LNCAP (cell line): ENCODE results near the gene SIRPA.
A peak's percentile ranks its signal among the peaks of the same experiment; 100 is the strongest.

Source experiments
- CTCF ChIP-seq: fragments of 450-650 bp; IDR thresholded peaks from 2 replicates; pipeline ENCODE4 v1.5.1; 2017; ENCODE audit warnings: mild to moderate bottlenecking

The SIRPA gene

GRCh38 chr20:1961374-1961773 is 66.2 kb downstream of the SIRPA start:
- no peak for TF ChIP-seq CTCF

- TF ChIP-seq CTCF: no peak
These were observed 68.9 kb downstream of the SIRPA start for GRCh38 chr20:1964061-1964460.

DNA sequence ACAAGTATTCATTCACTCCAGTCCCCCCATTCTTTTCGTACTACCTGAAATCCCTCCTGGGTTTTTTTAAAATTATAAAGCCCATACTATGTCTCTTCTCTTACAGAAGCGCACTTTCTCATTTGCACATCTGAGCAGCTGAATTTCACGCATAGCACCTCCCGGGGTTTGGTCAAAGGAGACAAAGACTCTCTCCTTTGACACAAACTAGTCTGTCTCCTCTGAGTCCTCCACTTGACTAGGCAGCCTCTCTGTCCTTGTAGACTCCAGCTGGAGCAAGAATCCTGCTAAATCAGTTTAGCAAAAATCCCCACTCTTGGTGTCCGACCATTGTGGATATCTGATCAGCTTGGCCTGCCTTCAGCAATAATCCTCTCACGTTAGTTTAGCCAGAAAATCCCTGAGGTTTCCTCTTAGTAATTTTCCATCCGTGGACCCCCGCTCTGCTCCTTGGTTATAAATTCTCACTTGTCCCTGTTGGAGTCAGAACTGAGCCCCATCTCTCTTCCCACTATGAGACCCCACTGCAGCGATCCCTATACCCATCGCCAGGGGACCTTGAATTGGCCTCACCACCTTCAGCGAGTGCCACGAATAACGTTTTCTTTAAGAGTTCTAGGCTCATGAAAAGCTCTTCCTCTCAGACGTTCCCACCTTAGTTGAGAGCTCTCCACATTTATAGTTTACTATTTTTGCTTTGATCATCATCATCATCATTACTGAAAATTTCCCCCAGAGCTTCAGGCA is 69.6 kb downstream of the SIRPA start:
- TF ChIP-seq CTCF: no peak

DNA sequence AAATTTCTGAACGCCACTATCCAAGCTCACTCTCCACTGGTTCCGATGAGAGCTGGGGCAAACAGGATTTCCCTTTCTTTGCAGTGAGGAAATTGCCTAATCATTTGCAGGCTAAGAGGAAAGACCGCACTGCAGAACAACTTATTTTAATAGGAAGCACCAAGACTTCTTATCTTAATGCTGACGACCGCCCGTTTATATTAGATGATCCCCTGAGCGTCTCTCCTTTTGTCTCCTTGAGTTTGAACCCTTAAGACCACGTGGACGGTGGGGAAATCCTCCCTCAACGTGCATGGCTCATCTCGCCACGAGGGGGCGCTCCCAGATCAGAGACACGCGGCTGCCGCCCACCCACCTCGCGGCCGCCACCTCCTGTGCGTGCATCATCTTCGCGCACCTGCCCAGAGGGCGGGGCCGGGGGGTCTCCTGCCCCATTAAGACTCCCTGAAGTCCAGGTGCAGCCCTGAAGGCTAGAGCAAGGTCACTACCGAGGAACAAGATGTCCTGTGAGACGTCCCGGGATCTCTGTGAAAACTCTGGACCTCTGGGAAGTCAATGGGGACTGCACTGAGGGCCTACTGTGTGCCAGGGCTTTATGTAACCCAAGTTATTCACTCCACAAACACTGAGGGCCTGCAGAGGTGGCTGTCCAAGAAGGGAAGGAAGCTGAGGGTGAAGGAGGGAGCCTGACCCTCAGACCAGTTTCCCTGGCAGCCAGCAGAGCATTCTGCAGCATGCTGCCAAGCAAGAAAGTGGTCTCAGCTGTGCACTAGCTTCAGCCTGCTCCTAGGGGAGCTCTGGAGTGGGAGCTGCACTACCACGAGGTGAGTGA is 70.5 kb downstream of the SIRPA start:
- TF ChIP-seq CTCF: peak; percentile 98

DNA sequence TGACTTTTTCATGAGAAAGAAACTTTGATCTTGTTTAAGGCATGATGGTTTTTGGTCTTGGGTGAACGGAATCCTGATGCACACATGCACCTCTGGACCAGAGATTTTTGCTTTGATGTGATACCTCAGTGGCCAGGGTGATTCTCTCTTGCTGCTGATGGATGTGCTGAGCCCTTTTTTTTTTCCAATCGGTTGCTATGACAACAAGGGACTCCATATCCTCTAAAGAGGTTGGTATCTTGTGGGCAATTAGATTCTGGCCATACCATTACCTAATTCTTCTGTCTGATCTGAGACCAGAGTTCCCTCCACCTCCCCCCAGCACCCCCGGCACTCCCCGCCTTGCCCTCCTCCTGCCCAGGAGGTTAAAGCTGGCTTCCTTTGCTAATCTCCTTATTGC is 73.8 kb downstream of the SIRPA start:
- TF ChIP-seq CTCF: no peak

DNA sequence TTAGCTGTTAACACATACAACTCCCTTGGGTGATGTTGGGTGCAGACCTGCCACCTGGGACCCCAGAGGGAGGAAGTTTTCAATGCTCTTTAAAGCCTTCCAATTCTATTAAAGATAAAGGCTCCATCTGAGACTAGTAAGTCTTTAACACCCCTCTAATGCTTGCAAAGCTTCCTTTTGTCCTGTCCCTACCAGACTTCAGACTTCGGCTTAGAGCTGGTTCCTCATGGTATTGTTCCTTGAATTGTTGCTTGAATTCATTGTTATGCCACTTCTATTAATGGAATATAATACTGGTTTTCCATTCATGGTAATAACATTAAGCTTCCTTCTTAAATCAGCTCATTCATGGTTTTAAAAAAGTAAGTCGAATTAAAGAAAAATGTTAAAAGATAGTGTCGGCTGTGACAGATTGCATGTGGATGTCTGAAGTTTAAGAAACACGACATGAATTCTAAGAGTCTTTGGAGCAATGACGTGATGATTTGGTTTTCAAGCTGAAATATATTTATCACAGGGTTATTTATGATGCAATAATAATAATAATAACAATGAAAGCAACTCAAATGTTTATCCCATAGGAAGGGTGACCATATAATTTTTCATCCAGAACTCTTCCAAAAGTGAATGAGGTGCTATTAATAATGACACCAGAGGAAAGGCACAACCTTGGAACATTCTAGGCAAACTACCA is 76.8 kb downstream of the SIRPA start:
- TF ChIP-seq CTCF: no peak

- no peak for TF ChIP-seq CTCF
These were observed 78.6 kb downstream of the SIRPA start for GRCh38 chr20:1973601-1974440.
